ENCODE results near the gene QDPR. TPM values are rescaled to one million over a fixed set of nuclear protein-coding genes. Genes with fewer than 3 reads are reported as not detected.

QDPR gene
- total RNA-seq, 1 donor from 2014 or later: 50.2 TPM

DNA sequence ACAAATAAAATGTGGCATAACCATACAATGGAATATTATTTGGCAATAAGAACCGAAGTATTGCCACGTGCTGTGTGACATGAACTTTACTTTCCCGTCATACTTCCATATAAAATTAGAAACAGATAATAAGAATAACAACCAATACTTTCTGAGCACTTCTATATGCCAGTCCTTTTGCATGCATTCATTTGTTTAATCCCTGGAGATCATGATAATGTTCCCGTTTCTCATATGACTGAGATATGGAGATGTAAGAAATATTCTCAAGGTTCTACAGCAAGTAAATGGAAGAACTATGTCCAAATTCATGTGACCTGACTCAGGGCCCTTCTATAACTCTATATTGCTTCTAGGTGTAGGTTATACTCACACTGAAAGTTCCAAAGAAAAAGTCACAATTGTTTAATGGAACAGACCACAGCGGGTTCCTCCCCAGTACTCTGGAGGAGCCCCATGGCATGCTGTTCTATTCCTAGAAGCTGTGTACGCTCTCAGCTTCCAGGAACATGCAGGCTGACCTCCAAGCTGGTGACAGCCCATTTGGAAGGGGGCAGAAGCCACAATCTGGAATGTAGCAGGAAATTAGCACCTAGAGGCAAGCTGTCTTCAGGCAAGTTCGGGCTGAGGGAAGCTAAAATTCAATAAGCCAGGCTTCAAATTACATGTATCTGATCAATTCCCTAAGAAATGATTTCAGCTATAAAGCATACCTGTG, 31.5 kb downstream of the QDPR start:
- intact Hi-C loops (cut with micrococcal nuclease): no loop called here
- Histone ChIP-seq H3K36me3 (peaks cover 39% of the 10 kb centered on the region), H3K4me3 (no peak overlapping the region), H3K4me1 (no peaks in the 10 kb centered on the region), H3K27ac (replicated peaks) (no peak overlapping the region), H3K9me3 (replicated peaks) (peaks cover 22% of the 10 kb centered on the region), H3K27me3 (ENCODE audit: low read depth) (no peaks in the 10 kb centered on the region)
- no peak for DNase-seq
- TF ChIP-seq, protein P1, sequence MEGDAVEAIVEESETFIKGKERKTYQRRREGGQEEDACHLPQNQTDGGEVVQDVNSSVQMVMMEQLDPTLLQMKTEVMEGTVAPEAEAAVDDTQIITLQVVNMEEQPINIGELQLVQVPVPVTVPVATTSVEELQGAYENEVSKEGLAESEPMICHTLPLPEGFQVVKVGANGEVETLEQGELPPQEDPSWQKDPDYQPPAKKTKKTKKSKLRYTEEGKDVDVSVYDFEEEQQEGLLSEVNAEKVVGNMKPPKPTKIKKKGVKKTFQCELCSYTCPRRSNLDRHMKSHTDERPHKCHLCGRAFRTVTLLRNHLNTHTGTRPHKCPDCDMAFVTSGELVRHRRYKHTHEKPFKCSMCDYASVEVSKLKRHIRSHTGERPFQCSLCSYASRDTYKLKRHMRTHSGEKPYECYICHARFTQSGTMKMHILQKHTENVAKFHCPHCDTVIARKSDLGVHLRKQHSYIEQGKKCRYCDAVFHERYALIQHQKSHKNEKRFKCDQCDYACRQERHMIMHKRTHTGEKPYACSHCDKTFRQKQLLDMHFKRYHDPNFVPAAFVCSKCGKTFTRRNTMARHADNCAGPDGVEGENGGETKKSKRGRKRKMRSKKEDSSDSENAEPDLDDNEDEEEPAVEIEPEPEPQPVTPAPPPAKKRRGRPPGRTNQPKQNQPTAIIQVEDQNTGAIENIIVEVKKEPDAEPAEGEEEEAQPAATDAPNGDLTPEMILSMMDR (IDR thresholded peaks at IDR 0.05; ENCODE audit: borderline replicate concordance): no peak

GRCh38 chr4:17477774-17478472, 34.0 kb downstream of the QDPR start:
- Histone ChIP-seq H3K36me3 (peaks cover 18% of the 10 kb centered on the region), H3K9me3 (replicated peaks) (peaks cover 22% of the 10 kb centered on the region), H3K27me3 (ENCODE audit: low read depth) (no peaks in the 10 kb centered on the region), H3K4me3 (no peak overlapping the region), H3K27ac (replicated peaks) (no peak overlapping the region), H3K4me1 (no peaks in the 10 kb centered on the region)
- no peak for DNase-seq
- intact Hi-C loops (cut with micrococcal nuclease): no loop called here
- TF ChIP-seq, protein P1 (IDR thresholded peaks at IDR 0.05; ENCODE audit: borderline replicate concordance): no peak

DNA sequence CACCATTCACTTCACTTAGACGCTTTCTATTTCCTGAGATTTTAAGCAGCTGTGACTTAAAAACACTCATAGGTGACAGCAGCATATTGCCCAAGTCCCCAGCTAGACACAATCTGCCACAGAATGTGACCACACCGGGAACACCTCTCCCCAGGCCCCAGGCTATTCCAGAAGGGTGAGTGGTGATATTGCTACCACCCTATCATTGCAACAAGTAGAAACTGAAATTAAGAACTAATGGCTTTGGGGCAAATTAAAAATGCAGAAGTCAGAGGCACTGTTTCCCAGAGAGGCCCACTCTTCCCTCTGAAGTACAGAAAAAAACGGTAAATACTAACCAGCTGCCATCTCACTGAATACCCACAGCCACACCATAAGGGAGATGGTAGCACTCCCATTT, 35.0 kb downstream of the QDPR start:
- Histone ChIP-seq H3K4me3 (no peak overlapping the region), H3K9me3 (replicated peaks) (peaks cover 22% of the 10 kb centered on the region), H3K27me3 (ENCODE audit: low read depth) (no peaks in the 10 kb centered on the region), H3K4me1 (no peaks in the 10 kb centered on the region), H3K27ac (replicated peaks) (no peak overlapping the region), H3K36me3 (peaks cover 11% of the 10 kb centered on the region)
- intact Hi-C loops (cut with micrococcal nuclease): no loop called here
- DNase-seq: no peak
- TF ChIP-seq, protein P1 (IDR thresholded peaks at IDR 0.05; ENCODE audit: borderline replicate concordance): no peak

DNA sequence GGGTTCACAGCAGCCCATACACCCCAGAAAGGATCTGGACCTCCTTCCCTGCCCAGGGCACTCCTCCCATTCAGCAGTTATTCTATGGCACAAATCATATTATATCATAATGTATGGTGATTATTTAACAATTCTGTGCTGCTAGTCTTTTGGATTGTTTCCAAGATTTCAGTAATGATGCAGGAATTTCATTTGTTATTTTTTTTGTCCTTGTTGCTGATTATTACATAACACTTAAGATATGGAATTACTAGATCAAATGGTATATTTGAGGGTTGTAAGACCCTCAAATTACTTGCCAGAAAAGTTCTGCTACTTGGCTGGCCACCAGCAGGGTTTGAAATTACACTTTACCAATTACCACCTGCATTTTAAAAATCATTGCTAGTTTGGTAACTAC, 36.4 kb downstream of the QDPR start:
- intact Hi-C loops (cut with micrococcal nuclease): no loop called here
- H3K9me3 ChIP-seq (replicated peaks): peaks cover 10% of the 10 kb centered on the region
- DNase-seq: no peak
- no peak overlapping the region for H3K27ac ChIP-seq (replicated peaks)
- no peak overlapping the region for H3K4me3 ChIP-seq
- peaks cover 2% of the 10 kb centered on the region for H3K36me3 ChIP-seq
- H3K4me1 ChIP-seq: peaks cover 2% of the 10 kb centered on the region
- TF ChIP-seq, protein P1 (IDR thresholded peaks at IDR 0.05; ENCODE audit: borderline replicate concordance): no peak
- no peaks in the 10 kb centered on the region for H3K27me3 ChIP-seq (ENCODE audit: low read depth)

DNA sequence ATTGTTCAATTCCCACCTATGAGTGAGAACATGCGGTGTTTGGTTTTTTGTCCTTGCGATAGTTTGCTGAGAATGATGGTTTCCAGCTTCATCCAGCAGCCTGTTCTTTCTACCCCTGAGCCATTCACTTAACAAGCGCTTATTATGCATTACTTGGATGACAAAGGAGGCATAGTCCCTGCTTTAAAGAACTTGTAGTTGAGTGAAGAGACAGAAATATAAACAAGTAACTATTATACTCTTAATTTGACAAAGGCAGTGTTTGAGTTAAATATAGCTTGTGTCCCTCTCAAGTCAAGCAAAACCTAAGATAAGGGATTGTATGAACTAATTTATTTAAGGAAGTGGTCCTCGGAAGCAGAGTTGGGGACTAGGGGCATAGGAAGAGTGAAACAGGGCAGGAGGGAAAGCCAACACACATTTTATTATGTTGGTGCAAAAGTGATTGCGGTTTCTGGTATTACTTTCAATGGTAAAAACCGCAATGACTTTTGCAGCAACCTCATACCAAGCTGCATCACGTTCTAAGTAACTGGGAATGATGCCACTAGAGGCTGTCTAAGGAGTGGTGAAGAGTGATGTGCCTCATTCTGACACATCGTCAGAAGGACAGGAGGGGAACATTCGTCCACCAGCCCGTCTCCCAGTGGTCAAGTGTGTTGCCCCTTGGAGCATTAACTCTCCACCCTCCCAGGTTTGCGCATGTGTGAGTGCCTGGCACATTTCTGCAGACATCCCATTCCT, 41.8 kb downstream of the QDPR start:
- Histone ChIP-seq H3K27ac (replicated peaks) (no peak overlapping the region), H3K4me3 (no peak overlapping the region), H3K4me1 (peaks cover 8% of the 10 kb centered on the region), H3K36me3 (no peaks in the 10 kb centered on the region), H3K9me3 (replicated peaks) (no peaks in the 10 kb centered on the region), H3K27me3 (ENCODE audit: low read depth) (no peaks in the 10 kb centered on the region)
- no peak for DNase-seq
- TF ChIP-seq, protein P1 (IDR thresholded peaks at IDR 0.05; ENCODE audit: borderline replicate concordance): no peak
- intact Hi-C loops (cut with micrococcal nuclease): no loop called here

Data from left ventricle myocardium inferior (tissue), 1 donor.